Measurements from ENCODE around the gene COL9A1.
"Not testable (repeated sequence)": the region's sequence is repeated elsewhere in the genome, so short reads cannot be mapped to it uniquely, and the experiment has no call there.

The COL9A1 gene

DNA sequence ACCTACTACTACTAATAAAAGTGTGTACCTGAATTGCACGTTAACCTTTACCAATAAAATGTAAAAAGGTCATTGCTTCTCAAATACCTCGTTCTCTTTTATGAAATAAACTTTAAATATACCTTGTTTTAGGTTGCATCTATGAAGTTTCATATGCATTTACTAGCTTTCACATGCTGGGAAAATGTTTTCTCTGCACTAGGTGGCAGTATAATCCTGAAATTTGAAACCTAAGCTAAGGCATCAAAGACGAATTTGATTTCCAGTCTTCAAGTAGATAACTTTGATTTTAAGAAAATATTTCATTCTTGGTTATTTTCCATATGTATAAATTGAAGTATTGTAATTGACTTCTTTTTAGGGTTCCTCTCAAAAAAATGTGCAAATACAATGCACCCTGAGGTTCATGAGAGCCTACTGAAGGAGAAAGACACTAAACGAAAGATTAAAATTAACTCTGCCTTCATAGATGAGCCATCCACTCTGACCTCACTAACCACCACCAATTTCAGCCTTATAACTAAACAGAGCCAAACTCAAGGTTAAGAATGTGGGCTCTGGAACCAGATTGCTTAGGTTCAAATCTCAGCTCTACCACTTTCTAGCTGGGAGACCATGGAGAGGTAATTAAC, 7.3 kb upstream of the COL9A1 start:
- H3K4me3 ChIP-seq (ENCODE audit: low read depth, low read length), result no peak overlapping the region
- no peak for TF ChIP-seq CTCF (IDR thresholded peaks at IDR 0.05; ENCODE audit: borderline replicate concordance, insufficient read depth, low read depth, low read length)

DNA sequence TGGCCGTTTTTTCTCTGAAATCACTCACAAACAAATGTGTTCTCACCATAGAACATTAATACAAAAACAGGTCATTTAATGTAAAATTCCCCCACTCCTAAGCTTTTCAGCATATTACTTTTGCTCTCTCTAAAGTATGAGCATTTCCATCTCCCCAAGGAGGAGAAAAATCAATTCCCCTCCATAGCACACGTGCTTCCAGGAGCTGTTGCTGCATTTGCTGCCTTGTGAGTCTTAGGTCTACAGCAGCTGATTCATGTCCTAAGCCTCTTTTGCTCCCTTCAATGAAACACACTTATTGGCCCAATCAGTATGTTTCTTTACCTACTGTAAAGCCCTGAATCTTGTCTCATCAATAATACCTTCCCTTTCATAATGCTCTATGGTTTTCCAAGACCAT, 6.4 kb upstream of the COL9A1 start:
- H3K4me3 ChIP-seq (ENCODE audit: low read depth, low read length), result no peak overlapping the region
- TF ChIP-seq CTCF (IDR thresholded peaks at IDR 0.05; ENCODE audit: borderline replicate concordance, insufficient read depth, low read depth, low read length), result no peak

DNA sequence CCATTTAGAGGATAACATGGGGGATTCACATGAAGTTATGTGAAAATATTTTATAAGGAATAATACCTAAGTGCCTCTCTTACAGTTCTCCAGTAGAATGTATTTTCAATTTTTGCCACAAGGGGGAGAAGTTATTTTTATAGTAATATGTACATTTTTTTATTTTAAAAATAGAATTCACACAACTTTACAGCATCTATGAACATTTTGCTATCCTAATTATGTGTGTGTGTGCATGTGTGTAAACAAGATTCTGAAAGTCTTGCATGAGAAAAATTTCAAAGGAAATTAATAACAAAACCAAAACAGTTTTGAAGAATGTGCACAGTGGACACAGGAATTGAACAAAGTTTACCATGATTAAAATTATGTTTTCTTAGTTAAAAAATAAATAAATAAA, 5.3 kb upstream of the COL9A1 start:
- not testable (repeated sequence) for H3K4me3 ChIP-seq (ENCODE audit: low read depth, low read length)

GRCh38 chr6:70307008-70307407, 4.1 kb upstream of the COL9A1 start:
- no peak for TF ChIP-seq CTCF (IDR thresholded peaks at IDR 0.05; ENCODE audit: borderline replicate concordance, insufficient read depth, low read depth, low read length)
- H3K4me3 ChIP-seq (ENCODE audit: low read depth, low read length), result no peak overlapping the region

GRCh38 chr6:70304616-70305015, 1.7 kb upstream of the COL9A1 start:
- TF ChIP-seq CTCF (IDR thresholded peaks at IDR 0.05; ENCODE audit: borderline replicate concordance, insufficient read depth, low read depth, low read length), result no peak
- H3K4me3 ChIP-seq (ENCODE audit: low read depth, low read length), result no peak overlapping the region

DNA sequence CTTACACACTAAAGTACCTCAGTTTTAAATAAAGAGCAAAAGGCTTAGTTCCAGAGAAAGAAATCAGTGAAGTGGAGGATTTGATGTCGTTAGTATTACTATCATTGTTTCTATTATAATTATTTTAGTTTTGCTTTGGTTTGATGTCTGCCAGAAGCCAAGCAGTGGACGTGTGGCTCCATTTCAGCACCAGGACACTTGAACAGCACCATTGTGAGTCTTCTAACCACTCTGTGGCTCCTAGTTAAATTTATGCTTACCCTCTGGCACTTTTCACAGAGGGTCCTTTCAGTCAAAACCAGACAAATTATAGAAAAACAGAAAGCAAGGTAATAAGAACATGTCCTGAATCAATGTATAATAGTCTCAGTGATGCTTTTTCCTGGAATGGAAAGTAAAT, 3.4 kb downstream of the COL9A1 start:
- no peak overlapping the region for H3K4me3 ChIP-seq (ENCODE audit: low read depth, low read length)
- no peak for TF ChIP-seq CTCF (IDR thresholded peaks at IDR 0.05; ENCODE audit: borderline replicate concordance, insufficient read depth, low read depth, low read length)

DNA sequence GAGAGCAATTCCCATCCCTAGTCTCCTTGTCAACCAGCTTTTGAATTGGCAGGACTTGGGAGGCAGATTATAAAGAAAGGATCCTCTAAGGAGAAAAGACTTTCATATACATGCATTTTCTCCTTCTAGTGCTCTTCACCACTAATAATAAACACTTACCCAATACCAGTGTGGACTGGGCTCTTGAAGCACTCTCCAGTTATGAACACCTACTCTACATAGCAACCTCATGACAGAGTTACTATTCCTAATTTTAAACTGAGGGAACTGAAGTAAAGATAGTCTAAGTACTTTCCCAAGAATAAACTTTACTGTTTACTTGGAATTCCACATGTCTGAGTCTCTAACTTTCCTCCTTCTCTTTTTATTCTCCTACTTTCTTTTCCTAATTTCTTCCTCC, 4.8 kb downstream of the COL9A1 start:
- no peak for TF ChIP-seq CTCF (IDR thresholded peaks at IDR 0.05; ENCODE audit: borderline replicate concordance, insufficient read depth, low read depth, low read length)

DNA sequence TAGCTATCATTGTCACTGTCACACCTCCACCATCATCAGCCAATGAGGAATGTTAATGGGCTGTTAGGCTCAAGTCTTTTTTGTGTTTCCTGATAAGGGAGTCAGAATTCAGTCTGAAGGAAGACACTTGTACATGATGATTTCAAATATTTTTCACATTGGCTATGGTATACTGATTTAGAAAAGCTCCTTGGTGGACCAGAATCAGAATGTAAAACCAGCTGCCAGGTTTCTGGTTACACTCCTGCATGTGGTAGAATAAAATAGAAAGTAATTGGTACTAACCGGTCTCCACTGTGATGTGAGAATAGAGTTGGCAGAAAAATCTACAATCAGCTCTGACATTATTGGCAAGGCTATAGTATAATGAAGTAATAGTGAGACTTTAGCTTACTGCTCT, 10.7 kb downstream of the COL9A1 start:
- TF ChIP-seq CTCF (IDR thresholded peaks at IDR 0.05; ENCODE audit: borderline replicate concordance, insufficient read depth, low read depth, low read length), result no peak
- H3K4me3 ChIP-seq (ENCODE audit: low read depth, low read length), result no peak overlapping the region

More for the DNA sequence above, 4.8 kb downstream of the COL9A1 start:
- no peak overlapping the region for H3K4me3 ChIP-seq (ENCODE audit: low read depth, low read length)

All from GM12875 (cell line).